K562 (cell line): ENCODE results near the gene ATG10. TPM values are rescaled to one million over a fixed set of nuclear protein-coding genes. Genes with fewer than 3 reads are reported as not detected.
A peak's percentile ranks its signal among the peaks of the same experiment; 100 is the strongest.

Experiments
- ATF2 ChIP-seq: sonication (generic); formaldehyde crosslinking; IDR thresholded peaks from 2 replicates; pipeline ENCODE4 v1.8.1; 2022; ENCODE audit warnings: missing genetic modification reagents
- ATF3 ChIP-seq, 2 experiments: fragments of 450-650 bp in 1 of 2; sonication (generic) in 1 of 2; formaldehyde crosslinking in 1 of 2; IDR thresholded peaks in 1 of 2; conservative IDR thresholded peaks in 1 of 2; 2 replicates each; pipeline versions ENCODE4 v1.6.1 to v1.8.1; 2016 to 2023; ENCODE audit warnings: mild to moderate bottlenecking in 2 of 2, moderate library complexity in 2 of 2, inconsistent platforms in 1 of 2, missing genetic modification reagents in 1 of 2
- BRCA1 ChIP-seq, 2 experiments: fragments of 450-650 bp in 1 of 2; sonication (generic) in 1 of 2; formaldehyde crosslinking in 1 of 2; IDR thresholded peaks; 2 replicates each; pipeline versions ENCODE4 v1.5.0 to v1.6.1; 2017 to 2020; ENCODE audit warnings: mild to moderate bottlenecking in 1 of 2, missing genetic modification reagents in 1 of 2
- CCNT2 ChIP-seq: IDR thresholded peaks from 2 replicates; pipeline ENCODE4 v1.6.1; 2011; ENCODE audit warnings: borderline replicate concordance, low read depth, mild to moderate bottlenecking, moderate library complexity, mixed read lengths, low read length; ENCODE audit not compliant: insufficient read length; ENCODE audit errors: extremely low read depth
- CREM ChIP-seq: IDR thresholded peaks from 2 replicates; pipeline ENCODE4 v1.6.1; 2014; ENCODE audit warnings: antibody characterized with exemption, low read depth
- CTBP1 ChIP-seq: fragments of 450-650 bp; IDR thresholded peaks from 2 replicates; pipeline ENCODE4 v1.6.1; 2016; ENCODE audit warnings: borderline replicate concordance
- ELF1 ChIP-seq: fragments of 200-800 bp; sonication (Bioruptor generic); IDR thresholded peaks from 2 replicates; pipeline ENCODE4 v1.6.1; 2016; ENCODE audit warnings: missing genetic modification characterization, missing compliant biosample characterization
- FUS ChIP-seq: fragments of 200-400 bp; formaldehyde crosslinking; optimal IDR thresholded peaks from 2 replicates; pipeline ENCODE3; 2017; ENCODE audit warnings: low read depth, low read length
- HDAC6 ChIP-seq: IDR thresholded peaks from 2 replicates; pipeline ENCODE4 v1.6.1; 2012; ENCODE audit warnings: low read depth, mild to moderate bottlenecking, control low read depth, inconsistent platforms, low read length, moderate library complexity
- JUND ChIP-seq, 2 experiments: IDR thresholded peaks; 2 replicates in 1 of 2; 3 replicates in 1 of 2; pipeline ENCODE4 v1.6.1; 2011; ENCODE audit warnings: borderline replicate concordance in 2 of 2, low read depth in 2 of 2, low read length in 2 of 2, improper control_type of control experiment in 1 of 2, missing biosample characterization in 1 of 2, missing genetic modification characterization in 1 of 2, missing genetic modification reagents in 1 of 2
- KLF10 ChIP-seq: fragments of 250-450 bp; sonication (Bioruptor Pico); IDR thresholded peaks from 2 replicates; pipeline ENCODE4 v1.6.1; 2021; ENCODE audit warnings: matching md5 sums
- MCM7 ChIP-seq, 2 experiments: fragments of 450-650 bp; IDR thresholded peaks; 2 replicates each; pipeline ENCODE4 v1.6.1; 2016 to 2018
- MYNN ChIP-seq, 2 experiments: sonication (generic); formaldehyde crosslinking in 1 of 2; IDR thresholded peaks; 2 replicates each; pipeline versions ENCODE4 v1.5.0 to v1.6.1; 2016 to 2020; ENCODE audit warnings: antibody characterized with exemption in 1 of 2, missing genetic modification reagents in 1 of 2
- NCOA1 ChIP-seq: fragments of 450-650 bp; IDR thresholded peaks from 2 replicates; pipeline ENCODE4 v1.6.1; 2016; ENCODE audit warnings: low read depth
- POLR2AphosphoS2 ChIP-seq: IDR thresholded peaks from 2 replicates; pipeline ENCODE4 v1.6.1; 2012; ENCODE audit warnings: low read length, improper control_type of control experiment
- RAD21 ChIP-seq, 2 experiments: fragments of 250-450 bp in 1 of 2; fragments of 450-650 bp in 1 of 2; sonication (Bioruptor Pico) in 1 of 2; formaldehyde crosslinking in 1 of 2; IDR thresholded peaks in 1 of 2; conservative IDR thresholded peaks in 1 of 2; 2 replicates each; pipeline versions ENCODE4 v1.4.0 to v1.8.0; 2020 to 2022; ENCODE audit warnings: mild to moderate bottlenecking in 2 of 2, moderate library complexity in 1 of 2
- RFX5 ChIP-seq: IDR thresholded peaks from 2 replicates; pipeline ENCODE4 v1.6.1; 2011; ENCODE audit warnings: low read depth, mild to moderate bottlenecking, improper control_type of control experiment, low read length
- SMARCB1 ChIP-seq: IDR thresholded peaks from 2 replicates; pipeline ENCODE4 v1.6.1; 2011; ENCODE audit warnings: improper control_type of control experiment, low read depth; ENCODE audit not compliant: insufficient read length
- SRF ChIP-seq, 2 experiments: fragments of 250-450, 450-650 bp in 1 of 2; sonication (Bioruptor Pico) in 1 of 2; sonication (generic) in 1 of 2; formaldehyde crosslinking; IDR thresholded peaks; 2 replicates each; pipeline versions ENCODE4 v1.5.0 to v1.5.1; 2020 to 2022; ENCODE audit warnings: mild to moderate bottlenecking in 1 of 2, missing genetic modification reagents in 1 of 2
- TAF9B ChIP-seq: fragments of 450-650 bp; IDR thresholded peaks from 2 replicates; pipeline ENCODE4 v1.6.1; 2018; ENCODE audit warnings: mild to moderate bottlenecking; ENCODE audit not compliant: partially characterized antibody
- ZNF695 ChIP-seq: fragments of 450-650 bp; formaldehyde crosslinking; IDR thresholded peaks from 2 replicates; pipeline ENCODE4 v1.4.0; 2020; ENCODE audit warnings: mild to moderate bottlenecking, moderate library complexity
- ZSCAN29 ChIP-seq: fragments of 450-650 bp; IDR thresholded peaks from 2 replicates; pipeline ENCODE4 v1.6.1; 2017
- polyA plus RNA-seq, 8 experiments: library from polyadenylated mRNA; depleted of rRNA in 4 of 8; stranded (reverse) in 5 of 8; unstranded in 3 of 8; fragments of >200 nt; fragmentation: Nextera tagmentation in 2 of 8; fragmentation: Illumina TruSeq in 1 of 8; extraction: Ambion mirVana in 2 of 8; extraction: Trizol in 1 of 8; gene quantifications; 2 replicates each; pipeline versions ENCODE4 v1.2.1 to v1.2.3, GENCODE V29; 2011 to 2014; ENCODE audit warnings: inconsistent platforms in 1 of 8, missing spikeins in 1 of 8
- total RNA-seq, 7 experiments: library from RNA; depleted of rRNA in 6 of 7; stranded (reverse); fragments of >200 nt in 6 of 7; fragmentation: Illumina TruSeq in 2 of 7; extraction: Trizol in 2 of 7; gene quantifications; 2 replicates each; pipeline versions ENCODE4 v1.2.1 to v1.2.3, GENCODE V29; 2011 to 2021; ENCODE audit warnings: low replicate concordance in 1 of 7
- TF ChIP-seq, protein P1 (sequence below): fragments of 450-650 bp; IDR thresholded peaks from 2 replicates; pipeline ENCODE4 v1.6.1; 2016; ENCODE audit warnings: antibody characterized with exemption

The ATG10 gene
- total and polyA plus RNA-seq, 9 of the 15 experiments (the other 6 are each of a cell fraction or from before 2014, with no cell fraction given), result 7.0 to 18.8 (median 14.6) TPM

DNA sequence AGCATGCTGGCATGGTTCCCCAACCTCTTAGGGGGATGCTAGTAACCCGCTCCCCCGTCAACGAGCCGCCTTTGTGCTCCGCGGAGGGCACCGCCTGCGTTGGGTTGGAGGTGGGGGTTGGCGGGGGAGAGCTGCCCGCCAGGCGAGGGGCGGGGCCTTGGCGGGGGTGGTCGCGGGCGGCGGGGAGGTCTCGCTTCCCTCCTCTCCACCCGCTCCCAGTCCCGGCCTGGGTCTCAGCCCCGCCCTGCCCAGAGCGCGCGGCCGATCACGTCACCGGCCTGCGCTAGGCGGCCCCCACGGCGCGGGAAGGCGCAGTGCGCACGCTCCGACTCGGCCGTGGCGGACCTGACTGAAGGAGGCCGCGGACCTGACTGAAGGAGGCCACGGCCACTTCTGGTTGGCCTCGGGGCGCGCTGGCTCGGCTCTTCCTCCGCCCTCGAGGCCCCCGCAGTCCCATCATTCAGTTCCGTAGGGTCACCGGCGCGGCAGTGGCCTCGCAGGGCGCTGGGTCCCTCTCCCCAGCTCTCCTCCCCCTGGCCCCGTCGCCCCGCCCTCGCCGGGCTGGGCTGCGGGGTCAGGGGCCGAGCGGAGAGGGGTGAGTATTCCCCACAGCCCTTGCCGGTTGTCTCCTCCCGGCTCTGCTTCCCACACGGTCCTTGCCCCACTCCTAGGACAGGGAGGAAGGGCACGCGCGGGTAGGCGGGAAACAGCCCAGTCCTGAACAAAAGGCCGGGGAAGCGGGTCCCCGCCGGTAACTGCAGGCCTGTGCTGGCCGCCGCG is at the start of gene ATG10 (continued):
- TF ChIP-seq ELF1 (no peak), ATF3 (IDR thresholded peaks at IDR 0.05) (peak; percentile 51; the same call in 1 of the 2 replicates), ATF3 (CRISPR knock-in tag; conservative IDR thresholded peaks at IDR 0.05) (0 out of 2 replicates have a peak, but pooled peaks have one; percentile 33), SRF (CRISPR knock-in tag; IDR thresholded peaks at IDR 0.05) (peak in 1 of 2 experiments; percentile 77; a peak in 2 of 4 replicates), ATF2 (peak; percentile 69), POLR2AphosphoS2 (peak; percentile 74; the same call in 1 of the 2 replicates), TAF9B (peak; percentile 41), ZSCAN29 (no peak), CCNT2 (peak; percentile 47), CTBP1 (peak; percentile 85), HDAC6 (no peak), SMARCB1 (no peak), NCOA1 (no peak), MCM7 (IDR thresholded peaks at IDR 0.05) (no peak), RAD21 (CRISPR knock-in tag; conservative IDR thresholded peaks at IDR 0.05 in 1 of 2, IDR thresholded peaks at IDR 0.05 in 1 of 2) (peak; percentile 24 to 33; a peak in 2 of 4 replicates), RFX5 (no peak), BRCA1 (IDR thresholded peaks at IDR 0.05) (no peak), BRCA1 (CRISPR knock-in tag; IDR thresholded peaks at IDR 0.05) (no peak), JUND (IDR thresholded peaks at IDR 0.05; ENCODE audit: borderline replicate concordance, low read depth, low read length) (peak; percentile 78), JUND (tag; IDR thresholded peaks at IDR 0.05; ENCODE audit: borderline replicate concordance, low read depth, low read length) (no peak; the same call in 2 of the 3 replicates), MYNN (IDR thresholded peaks at IDR 0.05) (0 out of 2 replicates have a peak, but pooled peaks have one; percentile 50), MYNN (CRISPR knock-in tag; IDR thresholded peaks at IDR 0.05) (no peak), ZNF695 (0 out of 2 replicates have a peak, but pooled peaks have one; percentile 18), KLF10 (CRISPR knock-in tag) (no peak), FUS (peak; percentile 64), CREM (peak; percentile 98)
- TF ChIP-seq, protein P1, sequence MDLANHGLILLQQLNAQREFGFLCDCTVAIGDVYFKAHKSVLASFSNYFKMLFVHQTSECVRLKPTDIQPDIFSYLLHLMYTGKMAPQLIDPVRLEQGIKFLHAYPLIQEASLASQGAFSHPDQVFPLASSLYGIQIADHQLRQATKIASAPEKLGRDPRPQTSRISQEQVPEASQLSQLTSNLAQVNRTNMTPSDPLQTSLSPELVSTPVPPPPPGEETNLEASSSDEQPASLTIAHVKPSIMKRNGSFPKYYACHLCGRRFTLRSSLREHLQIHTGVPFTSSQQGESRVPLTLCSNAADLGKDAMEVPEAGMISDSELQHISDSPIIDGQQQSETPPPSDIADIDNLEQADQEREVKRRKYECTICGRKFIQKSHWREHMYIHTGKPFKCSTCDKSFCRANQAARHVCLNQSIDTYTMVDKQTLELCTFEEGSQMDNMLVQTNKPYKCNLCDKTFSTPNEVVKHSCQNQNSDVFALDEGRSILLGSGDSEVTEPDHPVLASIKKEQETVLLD, result no peak
